Activated CD4-positive, alpha-beta T cell treated with anti-CD3 and anti-CD28 coated beads for 36 hours (primary cell): ENCODE results near the gene NKX1-1. TPM values are rescaled to one million over a fixed set of nuclear protein-coding genes. Genes with fewer than 3 reads are reported as not detected.

ENCODE experiments used
- ATAC-seq: fragments of 200-7000 bp; cut with Tn5 transposase; one replicate; pipeline ENCODE4 v1.10.0; 2021; ENCODE audit warnings: mild to moderate bottlenecking, moderate library complexity
- CTCF ChIA-PET: fragments of 350-600 bp; sonication (Branson Sonifier 250); formaldehyde crosslinking; loops from one replicate; lab custom pipeline; 2021; ENCODE audit warnings: antibody characterized with exemption; lab: Charles Lee
- POLR2A ChIA-PET: fragments of 350-600 bp; sonication (Branson Sonifier 250); formaldehyde crosslinking; loops from one replicate; lab custom pipeline; 2021; ENCODE audit warnings: antibody characterized with exemption, inconsistent platforms; lab: Charles Lee
- DNase-seq: peaks from one replicate; pipeline ENCODE4 v3.0.0-alpha.2; 2020
- H3K27ac Mint-ChIP-seq: one replicate; pipeline ENCODE4 v1.8.0; 2021; ENCODE audit warnings: mixed read lengths
- H3K27me3 Mint-ChIP-seq: one replicate; pipeline ENCODE4 v1.8.0; 2021; ENCODE audit warnings: mixed read lengths
- H3K36me3 Mint-ChIP-seq: one replicate; pipeline ENCODE4 v1.8.0; 2021; ENCODE audit warnings: low read depth, mixed read lengths
- H3K4me1 Mint-ChIP-seq: one replicate; pipeline ENCODE4 v1.8.0; 2021; ENCODE audit warnings: mixed read lengths
- H3K4me3 Mint-ChIP-seq: one replicate; pipeline ENCODE4 v1.8.0; 2021; ENCODE audit warnings: mild to moderate bottlenecking, moderate library complexity, mixed read lengths
- H3K9me3 Mint-ChIP-seq: one replicate; pipeline ENCODE4 v1.8.0; 2021; ENCODE audit warnings: low read depth, mixed read lengths
- intact Hi-C, 2 experiments: fragments of 100-400 bp; cut with DNase I in 1 of 2; cut with micrococcal nuclease in 1 of 2; formaldehyde crosslinking; loops; one replicate each; pipeline versions ENCODE4 v1.14.2 to v1.15.1; 2022 to 2024; cut with DNase I, micrococcal nuclease
- total RNA-seq, 2 experiments: library from RNA; stranded (reverse); gene quantifications; one replicate each; pipeline ENCODE4 v1.2.3, GENCODE V29; 2021

Gene NKX1-1
- total RNA-seq = not detected

GRCh38 chr4:1406394-1406980 lies at the start of gene NKX1-1:
Gene NKX1-1, minus strand, starts transcription at chr4:1406442. Its CDS starts 0 bp downstream, at chr4:1406442.
- no peak within 1 kb of the TSS for H3K4me3 Mint-ChIP-seq
- ATAC-seq (no peak), DNase-seq (no peak)
- ChIA-PET CTCF (no interaction called here), POLR2A (no interaction called here)
- no peak within 1 kb of the TSS for H3K27ac Mint-ChIP-seq
- no peaks in the 10 kb centered on the region for H3K9me3 Mint-ChIP-seq
- peaks cover 3% of the 10 kb centered on the region for H3K4me1 Mint-ChIP-seq
- peaks cover 51% of the 10 kb centered on the region for H3K27me3 Mint-ChIP-seq
- intact Hi-C loops = no loop called here
- H3K36me3 Mint-ChIP-seq = no peaks in the 10 kb centered on the region

GRCh38 chr4:1453731-1454130 lies 47.5 kb upstream of the NKX1-1 start:
- Mint-ChIP-seq H3K9me3 (peaks cover 23% of the 10 kb centered on the region), H3K27me3 (peaks cover 19% of the 10 kb centered on the region), H3K4me1 (no peaks in the 10 kb centered on the region), H3K4me3 (no peak overlapping the region), H3K36me3 (no peaks in the 10 kb centered on the region), H3K27ac (no peak overlapping the region)
- ATAC-seq (no peak), DNase-seq (no peak)
- ChIA-PET CTCF (no interaction called here), POLR2A (no interaction called here)
- intact Hi-C loops = no loop called here

- no peaks in the 10 kb centered on the region for H3K4me1 Mint-ChIP-seq
These were observed 46.3 kb upstream of the NKX1-1 start for GRCh38 chr4:1452431-1453051.

GRCh38 chr4:1451752-1452122 lies 45.5 kb upstream of the NKX1-1 start:
- CTCF ChIA-PET = no interaction called here
- intact Hi-C loops = no loop called here
- ATAC-seq (no peak), DNase-seq (no peak)
- POLR2A ChIA-PET = no interaction called here
- no peak overlapping the region for H3K27ac Mint-ChIP-seq
- H3K4me3 Mint-ChIP-seq = no peak overlapping the region
- no peaks in the 10 kb centered on the region for H3K4me1 Mint-ChIP-seq
- peaks cover 13% of the 10 kb centered on the region for H3K27me3 Mint-ChIP-seq
- no peaks in the 10 kb centered on the region for H3K36me3 Mint-ChIP-seq
- peaks cover 21% of the 10 kb centered on the region for H3K9me3 Mint-ChIP-seq

More at GRCh38 chr4:1452431-1453051, 46.3 kb upstream of the NKX1-1 start:
- Mint-ChIP-seq H3K36me3 (no peaks in the 10 kb centered on the region), H3K27ac (no peak overlapping the region), H3K4me3 (no peak overlapping the region), H3K9me3 (peaks cover 23% of the 10 kb centered on the region), H3K27me3 (peaks cover 14% of the 10 kb centered on the region)
- CTCF ChIA-PET = no interaction called here
- POLR2A ChIA-PET = no interaction called here
- DNase-seq (no peak), ATAC-seq (no peak)
- intact Hi-C loops = no loop called here

DNA sequence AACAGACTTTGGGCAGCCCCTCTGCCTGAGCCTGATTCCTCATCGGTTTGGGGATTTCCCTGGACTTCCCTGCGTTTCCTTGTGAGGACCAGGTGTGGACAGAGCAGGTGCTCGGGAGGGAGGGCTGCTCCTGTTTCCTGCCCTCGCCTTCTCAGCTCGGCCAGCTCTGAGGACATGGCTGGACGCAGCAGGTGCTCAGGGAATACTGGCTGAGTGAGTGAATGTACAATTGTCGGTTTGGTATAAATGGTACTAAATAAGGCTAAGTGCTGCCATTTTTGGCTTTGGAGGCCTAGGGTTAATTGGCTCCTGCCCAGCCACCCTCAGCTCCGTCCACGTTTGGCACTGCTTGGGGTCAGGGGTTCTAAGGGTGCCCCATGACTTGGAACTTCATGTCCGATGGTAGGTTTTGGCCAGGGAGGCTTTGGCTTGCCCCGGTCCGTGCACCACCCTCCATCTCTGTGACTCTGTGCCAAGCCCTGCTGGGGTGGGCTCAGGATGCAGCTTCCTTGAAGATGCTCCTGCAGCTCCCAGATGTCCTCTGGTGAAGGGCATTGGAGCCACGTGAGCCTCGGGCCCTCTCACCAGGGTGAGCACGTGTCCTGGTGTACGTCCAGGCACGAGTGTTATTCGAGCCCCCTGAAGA lies 45.0 kb upstream of the NKX1-1 start:
- CTCF ChIA-PET = no interaction called here
- no peak overlapping the region for H3K27ac Mint-ChIP-seq
- no peaks in the 10 kb centered on the region for H3K36me3 Mint-ChIP-seq
- H3K4me3 Mint-ChIP-seq = no peak overlapping the region
- H3K4me1 Mint-ChIP-seq = no peaks in the 10 kb centered on the region
- intact Hi-C loops = no loop called here
- ATAC-seq (no peak), DNase-seq (no peak)
- POLR2A ChIA-PET = no interaction called here
- peaks cover 21% of the 10 kb centered on the region for H3K9me3 Mint-ChIP-seq
- peaks cover 12% of the 10 kb centered on the region for H3K27me3 Mint-ChIP-seq

- CTCF ChIA-PET = interaction anchor here (0.7 kb wide), 1 partner anchor 33 kb away, joined by 3 read pairs; no protein-coding TSS in a partner anchor
- no peak overlapping the region for H3K4me3 Mint-ChIP-seq
- H3K4me1 Mint-ChIP-seq = no peaks in the 10 kb centered on the region
- H3K27ac Mint-ChIP-seq = no peak overlapping the region
- no peaks in the 10 kb centered on the region for H3K36me3 Mint-ChIP-seq
- ATAC-seq (no peak), DNase-seq (no peak)
- H3K9me3 Mint-ChIP-seq = peaks cover 21% of the 10 kb centered on the region
- intact Hi-C loops = no loop called here
- POLR2A ChIA-PET = no interaction called here
- H3K27me3 Mint-ChIP-seq = peaks cover 12% of the 10 kb centered on the region
These were observed 43.8 kb upstream of the NKX1-1 start for GRCh38 chr4:1449833-1450741.

- Mint-ChIP-seq H3K4me1 (no peaks in the 10 kb centered on the region), H3K4me3 (no peak overlapping the region), H3K9me3 (peaks cover 21% of the 10 kb centered on the region), H3K36me3 (no peaks in the 10 kb centered on the region), H3K27ac (no peak overlapping the region), H3K27me3 (peaks cover 13% of the 10 kb centered on the region)
- DNase-seq = no peak
- ATAC-seq = no peak
- CTCF ChIA-PET = interaction anchor here (0.7 kb wide), 1 partner anchor 33 kb away, joined by 3 read pairs; no protein-coding TSS in a partner anchor
- POLR2A ChIA-PET = no interaction called here
- intact Hi-C loops = no loop called here
These were observed 43.2 kb upstream of the NKX1-1 start for GRCh38 chr4:1449475-1449832.

GRCh38 chr4:1448589-1449420 lies 42.6 kb upstream of the NKX1-1 start:
- POLR2A ChIA-PET = no interaction called here
- peaks cover 13% of the 10 kb centered on the region for H3K27me3 Mint-ChIP-seq

GRCh38 chr4:1447676-1448588 lies 41.7 kb upstream of the NKX1-1 start:
- H3K36me3 Mint-ChIP-seq = no peaks in the 10 kb centered on the region
- no peak overlapping the region for H3K4me3 Mint-ChIP-seq
- no peak overlapping the region for H3K27ac Mint-ChIP-seq
- no peak for ATAC-seq
- ChIA-PET CTCF (no interaction called here), POLR2A (no interaction called here)
- no peaks in the 10 kb centered on the region for H3K4me1 Mint-ChIP-seq
- no peak for DNase-seq
- intact Hi-C loops = no loop called here
- H3K9me3 Mint-ChIP-seq = peaks cover 9% of the 10 kb centered on the region
- peaks cover 11% of the 10 kb centered on the region for H3K27me3 Mint-ChIP-seq

More at GRCh38 chr4:1448589-1449420, 42.6 kb upstream of the NKX1-1 start:
- ATAC-seq = no peak
- no peaks in the 10 kb centered on the region for H3K36me3 Mint-ChIP-seq
- CTCF ChIA-PET = no interaction called here
- H3K27ac Mint-ChIP-seq = no peak overlapping the region
- intact Hi-C loops = no loop called here
- no peaks in the 10 kb centered on the region for H3K4me1 Mint-ChIP-seq
- H3K4me3 Mint-ChIP-seq = no peak overlapping the region
- no peak for DNase-seq
- H3K9me3 Mint-ChIP-seq = peaks cover 18% of the 10 kb centered on the region
